Gastrocnemius medialis (tissue), 4 donors: ENCODE data around the gene MPRIP.

Source experiments
- CTCF ChIP-seq, 5 experiments: fragments of 450-650 bp in 3 of 5; fragments of 200-600 bp in 2 of 5; sonication (generic) in 2 of 5; IDR thresholded peaks in 4 of 5; conservative IDR thresholded peaks in 1 of 5; 1 replicate in 4 of 5; 2 replicates in 1 of 5; pipeline ENCODE4 v1.5.1; 2016 to 2019; ENCODE audit warnings: antibody characterized with exemption in 5 of 5, mild to moderate bottlenecking in 3 of 5, moderate library complexity in 3 of 5
- POLR2A ChIP-seq, 2 donors: fragments of 450-650 bp; IDR thresholded peaks; one replicate each; pipeline ENCODE4 v1.6.1; 2017; ENCODE audit warnings: antibody characterized with exemption in 2 of 2, mild to moderate bottlenecking in 2 of 2, moderate library complexity in 2 of 2

- TF ChIP-seq POLR2A (IDR thresholded peaks at IDR 0.05) (no peak), CTCF (IDR thresholded peaks at IDR 0.05 in 4 of 5, conservative IDR thresholded peaks at IDR 0.05 in 1 of 5) (no peak)
Measured at GRCh38 chr17:17062866-17063265, 20.6 kb downstream of the MPRIP start.
